ENCODE measurements around the gene TMEM164. TPM values are rescaled to one million over a fixed set of nuclear protein-coding genes. Genes with fewer than 3 reads are reported as not detected.
"Not testable (repeated sequence)": the region's sequence is repeated elsewhere in the genome, so short reads cannot be mapped to it uniquely, and the experiment has no call there.

TMEM164 gene
- total RNA-seq, 2 donors from 2014 or later: 45.5 to 445 TPM

- H3K36me3 ChIP-seq: no peaks in the 10 kb centered on the region
- no peak overlapping the region for H3K4me3 ChIP-seq
- H3K4me1 ChIP-seq (replicated peaks): no peaks in the 10 kb centered on the region
- 100% methylated on average over 1 of the region's 1 CpG for WGBS
- H3K9me3 ChIP-seq: no peaks in the 10 kb centered on the region
- no peak for TF ChIP-seq POLR2A (IDR thresholded peaks at IDR 0.05)
- TF ChIP-seq POLR2AphosphoS5 (IDR thresholded peaks at IDR 0.05): no peak
- no peak for TF ChIP-seq CTCF (IDR thresholded peaks at IDR 0.05)
- intact Hi-C loops (cut with DNase I): no loop called here
- H3K27me3 ChIP-seq (replicated peaks; ENCODE audit: insufficient read depth): no peaks in the 10 kb centered on the region
- H3K27ac ChIP-seq: no peak overlapping the region
- DNase-seq (ENCODE audit: low spot score): no peak
Measured at GRCh38 chrX:109974906-109975655, 27.8 kb upstream of the TMEM164 start.

GRCh38 chrX:109985210-109985609 is 17.7 kb upstream of the TMEM164 start:
- H3K4me1 ChIP-seq (replicated peaks); H3K9me3 ChIP-seq; DNase-seq (ENCODE audit: low spot score); H3K27ac ChIP-seq; H3K4me3 ChIP-seq; H3K27me3 ChIP-seq (replicated peaks; ENCODE audit: insufficient read depth); H3K36me3 ChIP-seq; intact Hi-C loops (cut with DNase I): not testable (repeated sequence)
- 88% methylated on average over 4 of the region's 4 CpGs for WGBS

- H3K4me1 ChIP-seq (replicated peaks): no peaks in the 10 kb centered on the region
- intact Hi-C loops (cut with DNase I): no loop called here
- H3K27me3 ChIP-seq (replicated peaks; ENCODE audit: insufficient read depth): no peaks in the 10 kb centered on the region
- no peaks in the 10 kb centered on the region for H3K36me3 ChIP-seq
- 87% methylated on average over 2 of the region's 2 CpGs for WGBS
- H3K9me3 ChIP-seq: no peaks in the 10 kb centered on the region
- no peak for DNase-seq (ENCODE audit: low spot score)
- no peak overlapping the region for H3K27ac ChIP-seq
- TF ChIP-seq POLR2A (IDR thresholded peaks at IDR 0.05): no peak
- TF ChIP-seq POLR2AphosphoS5 (IDR thresholded peaks at IDR 0.05): no peak
- no peak for TF ChIP-seq CTCF (IDR thresholded peaks at IDR 0.05)
- no peak overlapping the region for H3K4me3 ChIP-seq
Measured at GRCh38 chrX:109987884-109988283, 15.0 kb upstream of the TMEM164 start.

- no peak for DNase-seq (ENCODE audit: low spot score)
- no peaks in the 10 kb centered on the region for H3K9me3 ChIP-seq
- no peaks in the 10 kb centered on the region for H3K27me3 ChIP-seq (replicated peaks; ENCODE audit: insufficient read depth)
- no peak for TF ChIP-seq POLR2A (IDR thresholded peaks at IDR 0.05)
- TF ChIP-seq CTCF (IDR thresholded peaks at IDR 0.05): no peak
- no peak for TF ChIP-seq POLR2AphosphoS5 (IDR thresholded peaks at IDR 0.05)
- H3K27ac ChIP-seq: no peak overlapping the region
- H3K4me3 ChIP-seq: no peak overlapping the region
- H3K36me3 ChIP-seq: no peaks in the 10 kb centered on the region
- WGBS: 97% methylated on average over 3 of the region's 3 CpGs
- H3K4me1 ChIP-seq (replicated peaks): no peaks in the 10 kb centered on the region
- intact Hi-C loops (cut with DNase I): no loop called here
Measured at GRCh38 chrX:109990582-109991276, 12.2 kb upstream of the TMEM164 start.

- WGBS: 40% methylated on average over 1 of the region's 1 CpG
Measured at GRCh38 chrX:109992203-109992602, 10.7 kb upstream of the TMEM164 start.

More at GRCh38 chrX:109992203-109992602, 10.7 kb upstream of the TMEM164 start:
- no peak for DNase-seq (ENCODE audit: low spot score)
- Histone ChIP-seq H3K4me1 (replicated peaks) (no peaks in the 10 kb centered on the region), H3K36me3 (no peaks in the 10 kb centered on the region), H3K9me3 (no peaks in the 10 kb centered on the region), H3K4me3 (no peak overlapping the region), H3K27me3 (replicated peaks; ENCODE audit: insufficient read depth) (no peaks in the 10 kb centered on the region), H3K27ac (no peak overlapping the region)
- TF ChIP-seq POLR2AphosphoS5 (IDR thresholded peaks at IDR 0.05): no peak
- no peak for TF ChIP-seq CTCF (IDR thresholded peaks at IDR 0.05)
- TF ChIP-seq POLR2A (IDR thresholded peaks at IDR 0.05): no peak
- intact Hi-C loops (cut with DNase I): no loop called here
